HepG2 (cell line): ENCODE measurements around the gene PRRT2. TPM values are rescaled to one million over a fixed set of nuclear protein-coding genes. Genes with fewer than 3 reads are reported as not detected.

ENCODE experiments used
- AHR ChIP-seq: IDR thresholded peaks from 2 replicates; pipeline ENCODE4 v1.6.1; 2018; ENCODE audit warnings: missing genetic modification reagents, missing compliant biosample characterization
- ARHGAP35 ChIP-seq: sonication (generic); formaldehyde crosslinking; IDR thresholded peaks from 2 replicates; pipeline ENCODE4 v1.9.0; 2022; ENCODE audit warnings: mild to moderate bottlenecking, inconsistent platforms, moderate library complexity, missing genetic modification reagents, borderline replicate concordance
- EP300 ChIP-seq, 3 experiments: sonication (generic) in 1 of 3; formaldehyde crosslinking in 1 of 3; IDR thresholded peaks; 2 replicates each; pipeline versions ENCODE4 v1.5.1 to v1.6.1; 2011 to 2020; ENCODE audit warnings: low read depth in 2 of 3, low read length in 2 of 3, borderline replicate concordance in 1 of 3, improper control_type of control experiment in 1 of 3, mild to moderate bottlenecking in 1 of 3, missing genetic modification reagents in 1 of 3, moderate library complexity in 1 of 3
- HOXD1 ChIP-seq: sonication (generic); formaldehyde crosslinking; IDR thresholded peaks from 2 replicates; pipeline ENCODE4 v1.5.0; 2020; ENCODE audit warnings: missing genetic modification reagents
- JARID2 ChIP-seq: sonication (generic); formaldehyde crosslinking; IDR thresholded peaks from 2 replicates; pipeline ENCODE4 v1.8.1; 2023; ENCODE audit warnings: missing genetic modification reagents, inconsistent platforms; ENCODE audit not compliant: insufficient replicate concordance
- MTERF4 ChIP-seq: sonication (generic); formaldehyde crosslinking; IDR thresholded peaks from 2 replicates; pipeline ENCODE4 v1.8.0; 2023; ENCODE audit warnings: mild to moderate bottlenecking, missing genetic modification reagents
- NFATC3 ChIP-seq: sonication (generic); formaldehyde crosslinking; IDR thresholded peaks from 2 replicates; pipeline ENCODE4 v1.5.1; 2020; ENCODE audit warnings: mild to moderate bottlenecking, missing genetic modification reagents
- RXRB ChIP-seq: IDR thresholded peaks from 2 replicates; pipeline ENCODE4 v1.6.1; 2016; ENCODE audit warnings: borderline replicate concordance, missing genetic modification reagents, missing compliant biosample characterization
- SIX4 ChIP-seq: sonication (generic); formaldehyde crosslinking; IDR thresholded peaks from 2 replicates; pipeline ENCODE4 v1.4.0; 2020; ENCODE audit warnings: missing genetic modification reagents
- TFDP2 ChIP-seq: sonication (generic); formaldehyde crosslinking; IDR thresholded peaks from 2 replicates; pipeline ENCODE4 v1.4.0; 2020; ENCODE audit warnings: missing genetic modification reagents
- ZNF124 ChIP-seq: sonication (generic); formaldehyde crosslinking; IDR thresholded peaks from 2 replicates; pipeline ENCODE4 v1.4.0; 2020; ENCODE audit warnings: missing genetic modification reagents
- ZNF547 ChIP-seq: sonication (generic); formaldehyde crosslinking; IDR thresholded peaks from 2 replicates; pipeline ENCODE4 v1.5.1; 2020; ENCODE audit warnings: mild to moderate bottlenecking, missing genetic modification reagents
- ZNF589 ChIP-seq: sonication (generic); formaldehyde crosslinking; conservative IDR thresholded peaks from 2 replicates; pipeline ENCODE4 v1.8.0; 2022; ENCODE audit warnings: mild to moderate bottlenecking, moderate library complexity, missing genetic modification reagents
- ZNF674 ChIP-seq: sonication (generic); formaldehyde crosslinking; IDR thresholded peaks from 2 replicates; pipeline ENCODE4 v1.5.0; 2020; ENCODE audit warnings: low read depth, mild to moderate bottlenecking, missing genetic modification reagents
- ZNF883 ChIP-seq: sonication (generic); formaldehyde crosslinking; IDR thresholded peaks from 2 replicates; pipeline ENCODE4 v1.5.1; 2020; ENCODE audit warnings: mild to moderate bottlenecking, missing genetic modification reagents; ENCODE audit errors: not compliant biosample characterization
- ZNF891 ChIP-seq: sonication (generic); formaldehyde crosslinking; IDR thresholded peaks from 2 replicates; pipeline ENCODE4 v1.5.0; 2020; ENCODE audit warnings: mild to moderate bottlenecking, missing genetic modification reagents
- polyA plus RNA-seq, 8 experiments: library from polyadenylated mRNA; depleted of rRNA in 3 of 8; stranded (reverse) in 7 of 8; unstranded in 1 of 8; fragments of >200 nt; fragmentation: Illumina TruSeq in 4 of 8; extraction: Trizol in 4 of 8; gene quantifications; 2 replicates each; pipeline versions ENCODE4 v1.2.1 to v1.2.3, GENCODE V29; 2011 to 2016; ENCODE audit warnings: low read depth in 4 of 8, missing spikeins in 1 of 8, mixed read lengths in 1 of 8; ENCODE audit not compliant: insufficient read depth in 1 of 8
- total RNA-seq, 5 experiments: library from RNA; depleted of rRNA; stranded (reverse); fragments of >200 nt; fragmentation: Illumina TruSeq; extraction: Trizol; gene quantifications; 2 replicates each; pipeline ENCODE4 v1.2.3, GENCODE V29; 2016; ENCODE audit warnings: low read depth in 1 of 5
- TF ChIP-seq, protein P1 (sequence below): IDR thresholded peaks from 2 replicates; pipeline ENCODE4 v1.6.1; 2018; ENCODE audit warnings: missing genetic modification reagents
- TF ChIP-seq, protein P2 (sequence below): sonication (generic); formaldehyde crosslinking; IDR thresholded peaks from 2 replicates; pipeline ENCODE4 v1.5.0; 2020; ENCODE audit warnings: mild to moderate bottlenecking, missing genetic modification reagents, moderate library complexity
- TF ChIP-seq, protein P3 (sequence below): sonication (generic); formaldehyde crosslinking; IDR thresholded peaks from 2 replicates; pipeline ENCODE4 v1.4.0; 2020; ENCODE audit warnings: missing genetic modification reagents, borderline replicate concordance

PRRT2 gene
- total and polyA plus RNA-seq, 2 of the 13 experiments (the other 11 are each of a cell fraction or from before 2014, with no cell fraction given): 0.51 to 1.1 TPM

- TF ChIP-seq SIX4 (CRISPR knock-in tag) (0 out of 2 replicates have a peak, but pooled peaks have one; percentile 31), TFDP2 (0 out of 2 replicates have a peak, but pooled peaks have one; percentile 39), ZNF674 (CRISPR knock-in tag) (no peak), ZNF883 (peak; percentile 77), AHR (CRISPR knock-in tag) (peak; percentile 87; the same call in 1 of the 2 replicates), ZNF547 (CRISPR knock-in tag) (no peak), ZNF124 (CRISPR knock-in tag) (peak; percentile 61; the same call in 1 of the 2 replicates), NFATC3 (0 out of 2 replicates have a peak, but pooled peaks have one; percentile 27), ZNF891 (0 out of 2 replicates have a peak, but pooled peaks have one; percentile 37), HOXD1 (0 out of 2 replicates have a peak, but pooled peaks have one; percentile 39), ARHGAP35 (peak; percentile 69; the same call in 1 of the 2 replicates), JARID2 (no peak), ZNF589 (CRISPR knock-in tag) (no peak), RXRB (CRISPR knock-in tag) (peak; percentile 57; the same call in 1 of the 2 replicates), MTERF4 (CRISPR knock-in tag) (0 out of 2 replicates have a peak, but pooled peaks have one; percentile 40), EP300 (IDR thresholded peaks at IDR 0.05; ENCODE audit: low read depth in 2 of 2, low read length in 2 of 2) (no peak), EP300 (CRISPR knock-in tag; IDR thresholded peaks at IDR 0.05; ENCODE audit: borderline replicate concordance) (no peak)
- TF ChIP-seq, protein P1, sequence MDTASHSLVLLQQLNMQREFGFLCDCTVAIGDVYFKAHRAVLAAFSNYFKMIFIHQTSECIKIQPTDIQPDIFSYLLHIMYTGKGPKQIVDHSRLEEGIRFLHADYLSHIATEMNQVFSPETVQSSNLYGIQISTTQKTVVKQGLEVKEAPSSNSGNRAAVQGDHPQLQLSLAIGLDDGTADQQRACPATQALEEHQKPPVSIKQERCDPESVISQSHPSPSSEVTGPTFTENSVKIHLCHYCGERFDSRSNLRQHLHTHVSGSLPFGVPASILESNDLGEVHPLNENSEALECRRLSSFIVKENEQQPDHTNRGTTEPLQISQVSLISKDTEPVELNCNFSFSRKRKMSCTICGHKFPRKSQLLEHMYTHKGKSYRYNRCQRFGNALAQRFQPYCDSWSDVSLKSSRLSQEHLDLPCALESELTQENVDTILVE (CRISPR knock-in tag): peak; percentile 61; the same call in 1 of the 2 replicates
- TF ChIP-seq, protein P2, sequence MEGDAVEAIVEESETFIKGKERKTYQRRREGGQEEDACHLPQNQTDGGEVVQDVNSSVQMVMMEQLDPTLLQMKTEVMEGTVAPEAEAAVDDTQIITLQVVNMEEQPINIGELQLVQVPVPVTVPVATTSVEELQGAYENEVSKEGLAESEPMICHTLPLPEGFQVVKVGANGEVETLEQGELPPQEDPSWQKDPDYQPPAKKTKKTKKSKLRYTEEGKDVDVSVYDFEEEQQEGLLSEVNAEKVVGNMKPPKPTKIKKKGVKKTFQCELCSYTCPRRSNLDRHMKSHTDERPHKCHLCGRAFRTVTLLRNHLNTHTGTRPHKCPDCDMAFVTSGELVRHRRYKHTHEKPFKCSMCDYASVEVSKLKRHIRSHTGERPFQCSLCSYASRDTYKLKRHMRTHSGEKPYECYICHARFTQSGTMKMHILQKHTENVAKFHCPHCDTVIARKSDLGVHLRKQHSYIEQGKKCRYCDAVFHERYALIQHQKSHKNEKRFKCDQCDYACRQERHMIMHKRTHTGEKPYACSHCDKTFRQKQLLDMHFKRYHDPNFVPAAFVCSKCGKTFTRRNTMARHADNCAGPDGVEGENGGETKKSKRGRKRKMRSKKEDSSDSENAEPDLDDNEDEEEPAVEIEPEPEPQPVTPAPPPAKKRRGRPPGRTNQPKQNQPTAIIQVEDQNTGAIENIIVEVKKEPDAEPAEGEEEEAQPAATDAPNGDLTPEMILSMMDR (CRISPR knock-in tag): peak; percentile 99
- TF ChIP-seq, protein P3, sequence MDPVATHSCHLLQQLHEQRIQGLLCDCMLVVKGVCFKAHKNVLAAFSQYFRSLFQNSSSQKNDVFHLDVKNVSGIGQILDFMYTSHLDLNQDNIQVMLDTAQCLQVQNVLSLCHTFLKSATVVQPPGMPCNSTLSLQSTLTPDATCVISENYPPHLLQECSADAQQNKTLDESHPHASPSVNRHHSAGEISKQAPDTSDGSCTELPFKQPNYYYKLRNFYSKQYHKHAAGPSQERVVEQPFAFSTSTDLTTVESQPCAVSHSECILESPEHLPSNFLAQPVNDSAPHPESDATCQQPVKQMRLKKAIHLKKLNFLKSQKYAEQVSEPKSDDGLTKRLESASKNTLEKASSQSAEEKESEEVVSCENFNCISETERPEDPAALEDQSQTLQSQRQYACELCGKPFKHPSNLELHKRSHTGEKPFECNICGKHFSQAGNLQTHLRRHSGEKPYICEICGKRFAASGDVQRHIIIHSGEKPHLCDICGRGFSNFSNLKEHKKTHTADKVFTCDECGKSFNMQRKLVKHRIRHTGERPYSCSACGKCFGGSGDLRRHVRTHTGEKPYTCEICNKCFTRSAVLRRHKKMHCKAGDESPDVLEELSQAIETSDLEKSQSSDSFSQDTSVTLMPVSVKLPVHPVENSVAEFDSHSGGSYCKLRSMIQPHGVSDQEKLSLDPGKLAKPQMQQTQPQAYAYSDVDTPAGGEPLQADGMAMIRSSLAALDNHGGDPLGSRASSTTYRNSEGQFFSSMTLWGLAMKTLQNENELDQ (CRISPR knock-in tag): no peak
Measured at GRCh38 chr16:29848420-29849297, 36.7 kb downstream of the PRRT2 start (continued).
